ENCODE results near the gene BDKRB2.

- TF ChIP-seq CTCF (IDR thresholded peaks at IDR 0.05): no peak
- TF ChIP-seq EZH2 (IDR thresholded peaks at IDR 0.05; ENCODE audit: borderline replicate concordance, insufficient read depth, low read depth, low read length, poor library complexity, severe bottlenecking): no peak
Measured at GRCh38 chr14:96181186-96182056, 23.2 kb upstream of the BDKRB2 start.

Data from B cell (primary cell).